NCI-H2196 treated with DMSO at 0.1 percent for 48 hours (cell line): ENCODE data around the gene SMARCB1.
"Not testable (repeated sequence)": the region's sequence is repeated elsewhere in the genome, so short reads cannot be mapped to it uniquely, and the experiment has no call there.

Experiments
- DNase-seq: peaks from one replicate; lab custom pipeline; 2025; ENCODE audit not compliant: unreplicated experiment; lab: John Stamatoyannopoulos, UW

The SMARCB1 gene

GRCh38 chr22:23844739-23845202 is 58.0 kb downstream of the SMARCB1 start:
- no peak for DNase-seq

GRCh38 chr22:23845265-23846080 is 58.7 kb downstream of the SMARCB1 start:
- no peak for DNase-seq

GRCh38 chr22:23846081-23846469 is 59.3 kb downstream of the SMARCB1 start:
- no peak for DNase-seq

GRCh38 chr22:23847310-23847920 is 60.6 kb downstream of the SMARCB1 start:
- no peak for DNase-seq

- no peak for DNase-seq
These were observed 61.5 kb downstream of the SMARCB1 start for GRCh38 chr22:23847991-23848864.

GRCh38 chr22:23849009-23850006 is 62.5 kb downstream of the SMARCB1 start:
- DNase-seq = peak; percentile 17

GRCh38 chr22:23850136-23850611 is 63.4 kb downstream of the SMARCB1 start:
- DNase-seq = no peak

- no peak for DNase-seq
These were observed 70.2 kb downstream of the SMARCB1 start for GRCh38 chr22:23856721-23857605.

GRCh38 chr22:23857606-23858483 is 71.1 kb downstream of the SMARCB1 start, which contains the start of gene SLC2A11:
TSS of gene SLC2A11 (plus strand) at chr22:23857875. CDS start at chr22:23858000, 125 bp downstream.
- DNase-seq = peak; percentile 82

- DNase-seq = no peak
These were observed 71.7 kb downstream of the SMARCB1 start for GRCh38 chr22:23858484-23858815.

- DNase-seq = no peak
These were observed 72.4 kb downstream of the SMARCB1 start for GRCh38 chr22:23859201-23859600.

- DNase-seq = not testable (repeated sequence)
These were observed 73.4 kb downstream of the SMARCB1 start for GRCh38 chr22:23860187-23860586.

- peak; percentile 15 for DNase-seq
These were observed 75.3 kb downstream of the SMARCB1 start for GRCh38 chr22:23862103-23862502.

GRCh38 chr22:23864499-23865154 is 77.9 kb downstream of the SMARCB1 start:
- not testable (repeated sequence) for DNase-seq

- DNase-seq = no peak
These were observed 81.8 kb downstream of the SMARCB1 start for GRCh38 chr22:23868580-23868979.

GRCh38 chr22:23874871-23875270 is 88.1 kb downstream of the SMARCB1 start:
- no peak for DNase-seq

GRCh38 chr22:23875801-23876200 is 89.0 kb downstream of the SMARCB1 start:
- no peak for DNase-seq

- DNase-seq = no peak
These were observed 90.8 kb downstream of the SMARCB1 start for GRCh38 chr22:23877566-23877965.
